NB4 (cell line): ENCODE data around the gene ETV5.

Source experiments
- CTCF ChIP-seq: IDR thresholded peaks from one replicate; pipeline ENCODE4 v1.5.1; 2012; ENCODE audit warnings: low read depth, low read length
- MAX ChIP-seq: IDR thresholded peaks from 2 replicates; pipeline ENCODE4 v1.6.1; 2011; ENCODE audit warnings: low read depth, low read length

- TF ChIP-seq CTCF, result no peak
- TF ChIP-seq MAX, result no peak
Measured at GRCh38 chr3:185999221-185999620, 109.7 kb downstream of the ETV5 start.
